ENCODE measurements around the gene VPS50. TPM values are rescaled to one million over a fixed set of nuclear protein-coding genes. Genes with fewer than 3 reads are reported as not detected.

Gene VPS50
- total RNA-seq, 1 donor from 2014 or later = 42.7 TPM

DNA sequence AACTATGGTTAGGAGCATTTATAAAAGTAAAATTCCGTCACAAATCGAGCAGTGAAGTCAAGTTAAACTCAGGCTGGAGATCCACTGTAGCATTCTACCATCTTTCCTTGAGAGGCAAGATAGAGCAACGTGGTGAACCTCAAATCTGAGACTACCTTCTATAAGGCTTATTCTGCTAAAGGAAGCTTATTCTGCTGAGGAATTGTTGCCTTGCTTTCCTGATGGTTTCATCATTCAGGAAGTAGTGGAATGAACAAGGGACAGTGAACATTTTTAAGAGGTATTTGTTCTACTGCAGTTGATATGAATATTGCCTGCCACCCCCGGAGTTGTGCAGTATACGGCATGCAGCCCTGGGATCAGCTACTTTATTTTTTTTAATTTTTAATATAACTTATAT, 170.8 kb downstream of the VPS50 start:
- DNase-seq (ENCODE audit: low spot score) = no peak

DNA sequence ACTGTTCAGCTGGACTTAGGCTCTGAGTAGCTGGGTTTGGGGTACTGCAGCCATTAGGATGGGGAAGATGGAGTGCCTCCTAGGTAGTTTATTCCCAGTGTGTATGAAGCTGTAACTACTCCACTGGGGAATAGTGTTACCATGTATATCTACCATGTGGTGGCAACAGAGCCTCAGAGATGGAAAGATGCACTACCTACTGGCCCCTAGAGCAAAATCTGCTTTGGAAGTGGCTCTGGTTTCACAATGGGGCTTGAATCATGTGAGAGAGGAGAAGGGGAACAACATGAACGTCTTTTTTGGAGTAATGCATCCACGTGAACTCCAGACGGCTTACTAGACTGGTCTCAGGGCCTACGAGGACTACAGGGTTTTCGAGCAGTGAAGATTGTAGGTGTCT, 175.1 kb downstream of the VPS50 start:
- DNase-seq (ENCODE audit: low spot score) = no peak

- DNase-seq (ENCODE audit: low spot score) = no peak
These were observed 177.2 kb downstream of the VPS50 start for GRCh38 chr7:93409324-93409723.

Other genes with a start within 250 kb of the VPS50 start
- 8.1 TPM for gene SAMD9, start 114.4 kb upstream of the VPS50 start, total RNA-seq
- 15.9 TPM for gene SAMD9L, start 84.0 kb upstream of the VPS50 start, total RNA-seq
- gene HEPACAM2, start 5.9 kb upstream of the VPS50 start, total RNA-seq = not detected